ENCODE results near the gene BHLHE23. TPM values are rescaled to one million over a fixed set of nuclear protein-coding genes. Genes with fewer than 3 reads are reported as not detected.
A peak's percentile ranks its signal among the peaks of the same experiment; 100 is the strongest.

The BHLHE23 gene
- total and polyA plus RNA-seq, 2 donors from 2014 or later: not detected

DNA sequence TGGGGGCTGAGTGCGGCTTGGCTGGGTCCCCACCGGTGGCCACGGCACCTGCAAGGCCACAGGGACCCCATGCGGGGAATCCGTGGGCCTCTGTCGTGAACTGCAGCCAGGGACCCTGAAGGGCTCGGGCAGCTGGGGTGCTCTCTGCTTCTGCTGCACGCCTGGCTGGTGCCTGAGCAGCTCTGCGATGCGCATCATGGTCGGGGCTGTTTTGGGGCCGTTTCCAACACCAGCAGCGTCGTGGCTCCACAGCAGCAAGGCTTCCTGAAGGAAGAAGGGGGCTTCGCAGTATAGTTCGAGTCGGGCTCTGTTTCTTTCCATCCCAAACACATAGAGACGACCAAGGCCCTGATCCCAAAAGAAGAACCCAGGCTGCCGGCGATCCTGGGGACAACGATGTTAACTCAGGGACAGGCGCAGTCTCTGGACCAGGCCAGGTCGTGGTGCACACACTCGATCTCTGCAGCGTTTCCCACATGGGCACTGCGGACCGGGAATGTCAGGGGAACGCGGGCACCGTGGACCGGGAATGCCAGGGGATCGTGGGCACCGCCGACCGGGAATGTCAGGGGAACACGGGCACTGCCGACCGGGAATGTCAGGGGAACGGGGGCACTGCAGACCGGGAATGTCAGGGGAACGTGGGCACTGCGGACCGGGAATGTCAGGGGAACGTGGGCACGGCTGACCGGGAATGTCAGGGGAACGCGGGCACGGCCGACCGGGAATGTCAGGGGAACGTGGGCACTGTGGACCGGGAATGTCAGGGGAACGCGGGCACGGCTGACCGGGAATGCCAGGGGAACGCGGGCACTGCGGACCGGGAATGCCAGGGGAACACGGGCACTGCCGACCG lies 36.8 kb upstream of the BHLHE23 start:
- H3K4me3 ChIP-seq (ENCODE audit: low read length in 3 of 3): no peak overlapping the region
- no peaks in the 10 kb centered on the region for H3K36me3 ChIP-seq (ENCODE audit: control insufficient read depth in 2 of 3, insufficient read depth in 3 of 3, low read length in 3 of 3)
- no peak for FAIRE-seq
- H3K9me3 ChIP-seq (ENCODE audit: control insufficient read depth in 2 of 3, insufficient read depth in 1 of 3, low read length in 3 of 3): no peaks in the 10 kb centered on the region
- no peaks in the 10 kb centered on the region for H3K4me1 ChIP-seq (ENCODE audit: control insufficient read depth in 2 of 3, insufficient read depth in 2 of 3, low read depth in 1 of 3, low read length in 3 of 3)
- H3K9ac ChIP-seq (ENCODE audit: low read length in 3 of 3): no peak overlapping the region
- DNase-seq: peak in 1 of 5 donors; percentile 54
- TF ChIP-seq, protein P1, sequence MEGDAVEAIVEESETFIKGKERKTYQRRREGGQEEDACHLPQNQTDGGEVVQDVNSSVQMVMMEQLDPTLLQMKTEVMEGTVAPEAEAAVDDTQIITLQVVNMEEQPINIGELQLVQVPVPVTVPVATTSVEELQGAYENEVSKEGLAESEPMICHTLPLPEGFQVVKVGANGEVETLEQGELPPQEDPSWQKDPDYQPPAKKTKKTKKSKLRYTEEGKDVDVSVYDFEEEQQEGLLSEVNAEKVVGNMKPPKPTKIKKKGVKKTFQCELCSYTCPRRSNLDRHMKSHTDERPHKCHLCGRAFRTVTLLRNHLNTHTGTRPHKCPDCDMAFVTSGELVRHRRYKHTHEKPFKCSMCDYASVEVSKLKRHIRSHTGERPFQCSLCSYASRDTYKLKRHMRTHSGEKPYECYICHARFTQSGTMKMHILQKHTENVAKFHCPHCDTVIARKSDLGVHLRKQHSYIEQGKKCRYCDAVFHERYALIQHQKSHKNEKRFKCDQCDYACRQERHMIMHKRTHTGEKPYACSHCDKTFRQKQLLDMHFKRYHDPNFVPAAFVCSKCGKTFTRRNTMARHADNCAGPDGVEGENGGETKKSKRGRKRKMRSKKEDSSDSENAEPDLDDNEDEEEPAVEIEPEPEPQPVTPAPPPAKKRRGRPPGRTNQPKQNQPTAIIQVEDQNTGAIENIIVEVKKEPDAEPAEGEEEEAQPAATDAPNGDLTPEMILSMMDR (IDR thresholded peaks at IDR 0.05; ENCODE audit: borderline replicate concordance, extremely low read depth, insufficient read depth): no peak
- peaks cover 5% of the 10 kb centered on the region for H3K27me3 ChIP-seq (ENCODE audit: control insufficient read depth, insufficient read depth, low read length)
- intact Hi-C loops (cut with DNase I): no loop called here
- H3K27ac ChIP-seq (ENCODE audit: low read depth in 2 of 2, low read length in 2 of 2): no peak overlapping the region

DNA sequence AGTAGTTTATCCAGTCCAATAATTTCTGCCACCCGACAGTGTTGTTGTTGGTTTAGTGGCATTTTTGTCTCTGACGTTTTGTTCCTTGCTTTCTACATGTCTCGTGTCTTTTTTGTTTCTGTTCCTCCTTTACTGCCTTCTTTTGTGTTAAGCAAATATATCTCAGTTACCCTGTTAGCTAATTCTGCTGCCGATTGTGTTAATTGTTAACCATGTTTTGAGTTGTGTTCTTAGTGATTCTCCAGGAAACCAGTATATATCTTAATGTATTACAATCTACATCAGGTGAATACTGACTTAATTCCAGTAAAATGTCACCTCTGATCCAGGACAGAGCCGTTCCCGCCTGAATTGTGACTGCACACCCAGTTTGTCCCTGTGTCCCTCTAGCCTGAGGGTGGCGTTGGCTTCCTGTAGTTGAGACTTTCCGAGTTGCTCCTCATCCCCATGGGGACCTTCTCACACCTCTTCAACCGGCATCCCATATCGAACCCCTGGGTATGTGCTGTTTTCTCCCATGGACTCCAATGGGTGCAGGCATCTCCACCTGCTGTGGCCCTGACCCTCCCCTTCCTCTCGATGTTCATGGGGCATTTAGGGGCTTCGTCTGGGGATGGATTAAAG lies 35.8 kb upstream of the BHLHE23 start:
- peaks cover 5% of the 10 kb centered on the region for H3K27me3 ChIP-seq (ENCODE audit: control insufficient read depth, insufficient read depth, low read length)

GRCh38 chr20:63041776-63042175 lies 35.0 kb upstream of the BHLHE23 start:
- TF ChIP-seq, protein P1 (IDR thresholded peaks at IDR 0.05; ENCODE audit: borderline replicate concordance, extremely low read depth, insufficient read depth): no peak
- no peak for DNase-seq
- Histone ChIP-seq H3K9me3 (ENCODE audit: control insufficient read depth in 2 of 3, insufficient read depth in 1 of 3, low read length in 3 of 3) (no peaks in the 10 kb centered on the region), H3K4me3 (ENCODE audit: low read length in 3 of 3) (no peak overlapping the region), H3K27me3 (ENCODE audit: control insufficient read depth, insufficient read depth, low read length) (peaks cover 5% of the 10 kb centered on the region), H3K4me1 (ENCODE audit: control insufficient read depth in 2 of 3, insufficient read depth in 2 of 3, low read depth in 1 of 3, low read length in 3 of 3) (no peaks in the 10 kb centered on the region), H3K36me3 (ENCODE audit: control insufficient read depth in 2 of 3, insufficient read depth in 3 of 3, low read length in 3 of 3) (no peaks in the 10 kb centered on the region), H3K27ac (ENCODE audit: low read depth in 2 of 2, low read length in 2 of 2) (no peak overlapping the region), H3K9ac (ENCODE audit: low read length in 3 of 3) (no peak overlapping the region)
- intact Hi-C loops (cut with DNase I): no loop called here
- FAIRE-seq: no peak

More for the DNA sequence above, 35.8 kb upstream of the BHLHE23 start:
- no peak overlapping the region for H3K27ac ChIP-seq (ENCODE audit: low read depth in 2 of 2, low read length in 2 of 2)
- H3K9me3 ChIP-seq (ENCODE audit: control insufficient read depth in 2 of 3, insufficient read depth in 1 of 3, low read length in 3 of 3): no peaks in the 10 kb centered on the region
- TF ChIP-seq, protein P1 (IDR thresholded peaks at IDR 0.05; ENCODE audit: borderline replicate concordance, extremely low read depth, insufficient read depth): no peak
- H3K4me1 ChIP-seq (ENCODE audit: control insufficient read depth in 2 of 3, insufficient read depth in 2 of 3, low read depth in 1 of 3, low read length in 3 of 3): no peaks in the 10 kb centered on the region
- DNase-seq (peak in 1 of 5 donors; percentile 32), FAIRE-seq (no peak)
- intact Hi-C loops (cut with DNase I): no loop called here
- H3K9ac ChIP-seq (ENCODE audit: low read length in 3 of 3): no peak overlapping the region
- H3K4me3 ChIP-seq (ENCODE audit: low read length in 3 of 3): no peak overlapping the region
- H3K36me3 ChIP-seq (ENCODE audit: control insufficient read depth in 2 of 3, insufficient read depth in 3 of 3, low read length in 3 of 3): no peaks in the 10 kb centered on the region

Data from kidney (tissue), 14 donors.